ENCODE results near the gene ADAMTSL3.

GRCh38 chr15:84001655-84002054 lies 347.7 kb downstream of the ADAMTSL3 start:
- TF ChIP-seq HNF4A (conservative IDR thresholded peaks at IDR 0.05) (no peak), EGR1 (IDR thresholded peaks at IDR 0.05; ENCODE audit: low read depth in 2 of 2) (no peak), CTCF (IDR thresholded peaks at IDR 0.05; ENCODE audit: low read depth, low read length, missing input control) (no peak), ATF3 (IDR thresholded peaks at IDR 0.05) (no peak), RAD21 (IDR thresholded peaks at IDR 0.05) (no peak), MAX (IDR thresholded peaks at IDR 0.05) (no peak), ZBTB33 (IDR thresholded peaks at IDR 0.05) (no peak), GABPA (IDR thresholded peaks at IDR 0.05 in 1 of 2, conservative IDR thresholded peaks at IDR 0.05 in 1 of 2) (no peak), SP1 (IDR thresholded peaks at IDR 0.05) (no peak), JUND (IDR thresholded peaks at IDR 0.05) (no peak), YY1 (IDR thresholded peaks at IDR 0.05) (no peak)
